Activated CD4-positive, alpha-beta T cell treated with anti-CD3 and anti-CD28 coated beads, Interleukin-2, amount 10 ng/mL, durations not matched to agents 7 days and 5 days (primary cell): Measurements from ENCODE around the gene RAB11FIP4. TPM values are rescaled to one million over a fixed set of nuclear protein-coding genes. Genes with fewer than 3 reads are reported as not detected.

Source experiments
- CTCF ChIA-PET: fragments of 350-600 bp; sonication (Branson Sonifier 250); formaldehyde crosslinking; loops from one replicate; lab custom pipeline; 2021; ENCODE audit warnings: antibody characterized with exemption; lab: Charles Lee
- POLR2A ChIA-PET: fragments of 350-600 bp; sonication (Branson Sonifier 250); formaldehyde crosslinking; loops from one replicate; lab custom pipeline; 2021; ENCODE audit warnings: antibody characterized with exemption; lab: Charles Lee
- DNase-seq: peaks from one replicate; pipeline ENCODE4 v3.0.0-alpha.2; 2020
- H3K27ac Mint-ChIP-seq: one replicate; pipeline ENCODE4 v1.8.0; 2021; ENCODE audit warnings: mild to moderate bottlenecking, moderate library complexity, mixed read lengths
- H3K27me3 Mint-ChIP-seq: one replicate; pipeline ENCODE4 v1.8.0; 2021; ENCODE audit warnings: mixed read lengths
- H3K36me3 Mint-ChIP-seq: one replicate; pipeline ENCODE4 v1.8.0; 2021; ENCODE audit warnings: low read depth, mixed read lengths
- H3K4me1 Mint-ChIP-seq: one replicate; pipeline ENCODE4 v1.8.0; 2021; ENCODE audit warnings: mixed read lengths
- H3K4me3 Mint-ChIP-seq: one replicate; pipeline ENCODE4 v1.8.0; 2021; ENCODE audit warnings: mild to moderate bottlenecking, moderate library complexity, mixed read lengths
- H3K9me3 Mint-ChIP-seq: one replicate; pipeline ENCODE4 v1.8.0; 2021; ENCODE audit warnings: mixed read lengths
- total RNA-seq, 2 experiments: library from RNA; stranded (reverse); gene quantifications; one replicate each; pipeline ENCODE4 v1.2.3, GENCODE V29; 2021

Gene RAB11FIP4
- total RNA-seq, 2 experiments from 2014 or later: 34.4 to 35.5 TPM

DNA sequence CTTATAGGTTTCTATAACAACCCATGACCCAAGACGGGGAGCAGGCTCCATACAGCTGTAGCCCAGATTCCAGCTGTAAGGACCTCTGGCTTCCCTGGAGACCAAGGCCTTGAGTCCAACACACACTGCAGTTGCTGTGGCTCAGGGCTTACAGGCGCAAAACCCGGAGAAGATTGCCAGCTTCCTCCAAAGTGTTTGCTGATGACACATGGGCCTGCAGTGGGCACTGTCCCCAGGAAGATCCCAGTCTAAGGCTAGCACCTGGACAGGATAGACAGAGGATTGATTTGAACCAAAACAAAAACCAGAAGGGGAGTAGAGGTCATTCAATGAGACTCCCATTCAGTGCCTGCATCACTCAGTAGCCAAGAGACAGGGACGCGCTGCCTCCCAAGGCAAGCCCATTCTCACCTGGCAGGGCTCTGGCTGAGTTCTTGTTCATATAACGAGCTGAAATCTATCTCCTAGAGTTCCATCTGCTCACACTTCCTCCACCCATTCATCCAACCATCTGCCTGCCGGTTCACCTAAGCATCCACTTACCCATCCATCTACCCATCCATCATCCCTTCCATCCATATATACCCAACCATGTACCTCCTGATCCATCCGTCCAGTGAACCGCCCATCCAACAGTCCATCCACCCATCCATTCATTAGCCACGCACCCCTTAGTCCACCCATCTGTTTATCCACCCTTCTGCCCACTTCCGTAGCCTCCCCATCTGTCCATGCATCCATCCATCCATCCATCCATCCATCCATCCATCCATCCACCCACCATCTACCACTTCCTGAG, 10.2 kb downstream of the RAB11FIP4 start:
- CTCF ChIA-PET: interaction anchor here (0.9 to 1.1 kb wide), 2 partner anchors 9 to 12 kb away, joined by 3 read pairs; no protein-coding TSS in a partner anchor

DNA sequence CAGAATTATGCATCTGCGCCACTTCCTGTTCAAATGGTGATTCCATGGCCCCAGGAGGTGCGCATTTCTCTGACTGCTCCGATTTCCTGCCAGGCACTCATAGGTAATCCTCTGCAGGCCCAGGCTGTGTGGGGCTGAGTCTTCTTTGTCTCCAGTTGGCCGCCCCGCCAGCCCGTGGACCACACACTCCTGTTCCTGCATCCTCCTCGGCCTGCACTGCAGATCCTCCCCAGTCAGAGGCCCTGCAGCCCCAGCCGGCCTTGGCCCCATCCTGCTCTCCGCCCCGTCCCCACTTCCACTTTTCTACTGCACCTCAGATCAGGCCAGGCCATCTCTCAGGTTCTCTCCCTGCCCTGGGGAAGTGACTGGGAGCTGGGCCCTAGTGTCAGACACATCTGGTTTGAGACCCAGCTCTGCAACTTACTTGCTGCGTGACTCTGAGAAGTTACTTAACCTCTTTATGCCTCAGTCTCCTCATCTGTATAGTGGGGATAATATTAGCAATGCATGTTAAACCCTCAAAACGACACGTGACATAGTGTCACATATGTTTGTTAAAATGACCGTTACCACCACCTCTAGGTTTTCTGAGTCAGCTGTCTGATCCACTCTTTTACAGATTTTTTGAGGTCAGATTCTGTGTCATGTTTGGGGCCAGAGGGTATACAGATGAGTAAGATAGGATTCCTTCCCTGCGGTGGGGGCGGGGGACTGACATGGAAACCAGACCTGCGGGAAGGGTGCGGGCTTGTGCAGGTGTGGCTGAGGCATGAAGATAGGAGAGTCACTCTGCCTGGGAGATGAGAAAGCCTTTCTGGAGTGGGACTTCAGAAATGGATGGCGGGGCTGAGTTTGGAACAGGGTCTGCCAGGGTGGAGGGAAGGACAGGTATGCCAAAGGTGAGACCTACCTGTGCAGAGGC, 12.8 kb downstream of the RAB11FIP4 start:
- POLR2A ChIA-PET: no interaction called here
- Mint-ChIP-seq H3K27ac (no peak overlapping the region), H3K4me3 (no peak overlapping the region), H3K27me3 (peaks cover 4% of the 10 kb centered on the region), H3K36me3 (no peaks in the 10 kb centered on the region), H3K4me1 (no peaks in the 10 kb centered on the region), H3K9me3 (no peaks in the 10 kb centered on the region)
- DNase-seq: no peak
- CTCF ChIA-PET: no interaction called here

More for the DNA sequence above, 10.2 kb downstream of the RAB11FIP4 start:
- Mint-ChIP-seq H3K36me3 (no peaks in the 10 kb centered on the region), H3K27me3 (no peaks in the 10 kb centered on the region), H3K9me3 (no peaks in the 10 kb centered on the region), H3K4me1 (no peaks in the 10 kb centered on the region), H3K4me3 (no peak overlapping the region), H3K27ac (no peak overlapping the region)
- DNase-seq: no peak
- POLR2A ChIA-PET: no interaction called here

- DNase-seq: no peak
- CTCF ChIA-PET: interaction anchor here (0.6 to 0.9 kb wide), 3 partner anchors 11 to 177 kb away, joined by 3 to 4 read pairs (median 3); partner anchors contain the start of gene RAB11FIP4
- POLR2A ChIA-PET: no interaction called here
- Mint-ChIP-seq H3K36me3 (no peaks in the 10 kb centered on the region), H3K4me1 (no peaks in the 10 kb centered on the region), H3K27me3 (peaks cover 4% of the 10 kb centered on the region), H3K4me3 (no peak overlapping the region), H3K27ac (no peak overlapping the region), H3K9me3 (no peaks in the 10 kb centered on the region)
These were observed 14.5 kb downstream of the RAB11FIP4 start for GRCh38 chr17:31405890-31406371.

GRCh38 chr17:31408586-31408985, 17.1 kb downstream of the RAB11FIP4 start:
- Mint-ChIP-seq H3K9me3 (no peaks in the 10 kb centered on the region), H3K36me3 (no peaks in the 10 kb centered on the region), H3K4me3 (no peak overlapping the region), H3K27me3 (peaks cover 4% of the 10 kb centered on the region), H3K27ac (no peak overlapping the region), H3K4me1 (no peaks in the 10 kb centered on the region)
- no peak for DNase-seq
- CTCF ChIA-PET: no interaction called here
- POLR2A ChIA-PET: no interaction called here

- DNase-seq: no peak
- CTCF ChIA-PET: interaction anchor here (0.5 to 1.0 kb wide), 2 partner anchors 25 to 443 kb away, joined by 3 read pairs; no protein-coding TSS in a partner anchor
- POLR2A ChIA-PET: no interaction called here
- Mint-ChIP-seq H3K4me1 (no peaks in the 10 kb centered on the region), H3K27me3 (peaks cover 4% of the 10 kb centered on the region), H3K9me3 (no peaks in the 10 kb centered on the region), H3K36me3 (no peaks in the 10 kb centered on the region), H3K27ac (no peak overlapping the region), H3K4me3 (no peak overlapping the region)
These were observed 20.3 kb downstream of the RAB11FIP4 start for GRCh38 chr17:31411707-31412285.

- H3K4me3 Mint-ChIP-seq: no peak overlapping the region
- POLR2A ChIA-PET: no interaction called here
- no peak for DNase-seq
- CTCF ChIA-PET: interaction anchor here (1.0 kb wide), 1 partner anchor 25 kb away, joined by 3 read pairs; no protein-coding TSS in a partner anchor
- H3K27me3 Mint-ChIP-seq: peaks cover under 1% of the 10 kb centered on the region
- H3K36me3 Mint-ChIP-seq: no peaks in the 10 kb centered on the region
- no peak overlapping the region for H3K27ac Mint-ChIP-seq
- H3K9me3 Mint-ChIP-seq: no peaks in the 10 kb centered on the region
- no peaks in the 10 kb centered on the region for H3K4me1 Mint-ChIP-seq
These were observed 21.0 kb downstream of the RAB11FIP4 start for GRCh38 chr17:31412511-31412910.

GRCh38 chr17:31413081-31413799, 21.8 kb downstream of the RAB11FIP4 start:
- H3K9me3 Mint-ChIP-seq: no peaks in the 10 kb centered on the region
- CTCF ChIA-PET: interaction anchor here (0.6 to 1.0 kb wide), 2 partner anchors 24 to 49 kb away, joined by 3 read pairs; no protein-coding TSS in a partner anchor
- POLR2A ChIA-PET: no interaction called here

GRCh38 chr17:31413874-31414549, 22.5 kb downstream of the RAB11FIP4 start:
- Mint-ChIP-seq H3K9me3 (no peaks in the 10 kb centered on the region), H3K27me3 (no peaks in the 10 kb centered on the region), H3K4me1 (no peaks in the 10 kb centered on the region), H3K27ac (no peak overlapping the region), H3K36me3 (no peaks in the 10 kb centered on the region), H3K4me3 (no peak overlapping the region)
- no peak for DNase-seq
- CTCF ChIA-PET: interaction anchor here (0.6 to 0.7 kb wide), 2 partner anchors 14 to 48 kb away, joined by 3 read pairs; no protein-coding TSS in a partner anchor
- POLR2A ChIA-PET: no interaction called here

More at GRCh38 chr17:31413081-31413799, 21.8 kb downstream of the RAB11FIP4 start:
- no peaks in the 10 kb centered on the region for H3K36me3 Mint-ChIP-seq
- H3K4me1 Mint-ChIP-seq: no peaks in the 10 kb centered on the region
- H3K4me3 Mint-ChIP-seq: no peak overlapping the region
- H3K27ac Mint-ChIP-seq: no peak overlapping the region
- H3K27me3 Mint-ChIP-seq: no peaks in the 10 kb centered on the region
- no peak for DNase-seq

DNA sequence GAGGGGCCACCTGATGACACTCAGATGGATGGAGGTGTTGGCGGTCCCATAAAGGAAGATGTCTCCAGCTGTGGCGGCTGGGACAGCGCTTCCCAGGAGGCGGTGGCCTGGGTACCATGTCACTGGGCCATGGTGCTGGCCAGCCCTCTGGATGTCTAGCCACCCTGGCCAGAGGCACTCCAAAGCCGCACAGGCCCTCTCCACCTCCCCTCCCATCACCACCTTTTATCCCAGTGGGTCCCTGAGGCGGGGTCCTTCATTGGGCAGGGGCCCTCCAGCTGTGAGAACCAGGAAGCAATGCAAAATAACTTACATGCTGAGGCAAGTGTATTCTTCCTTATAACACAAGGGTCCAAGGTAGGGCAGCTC, 23.1 kb downstream of the RAB11FIP4 start:
- Mint-ChIP-seq H3K4me1 (no peaks in the 10 kb centered on the region), H3K27ac (no peak overlapping the region), H3K9me3 (no peaks in the 10 kb centered on the region), H3K4me3 (no peak overlapping the region), H3K27me3 (no peaks in the 10 kb centered on the region), H3K36me3 (no peaks in the 10 kb centered on the region)
- CTCF ChIA-PET: interaction anchor here (0.7 kb wide), 1 partner anchor 13 kb away, joined by 3 read pairs; no protein-coding TSS in a partner anchor
- POLR2A ChIA-PET: no interaction called here
- no peak for DNase-seq

DNA sequence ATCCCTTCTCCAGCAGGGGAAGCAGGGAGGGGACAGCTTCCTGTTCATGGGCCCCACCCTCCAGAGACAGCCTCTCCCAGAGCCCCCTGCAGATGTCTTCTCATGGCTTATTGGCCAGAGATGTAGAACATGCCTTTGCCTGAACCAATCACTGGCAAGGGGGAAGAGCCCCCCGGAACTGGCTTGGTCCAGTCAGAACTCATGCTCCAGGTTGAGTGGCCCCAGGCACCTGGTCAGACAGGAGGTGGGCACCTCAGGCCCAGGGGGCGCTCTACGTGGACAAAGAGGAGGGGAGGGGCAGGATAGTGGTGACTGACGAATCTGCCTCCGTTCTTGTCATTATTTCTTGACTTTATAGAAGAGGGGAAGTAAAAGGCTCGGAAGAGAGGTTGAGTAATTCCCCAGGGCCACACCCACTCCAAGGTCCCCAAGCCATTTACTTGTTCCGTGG, 23.6 kb downstream of the RAB11FIP4 start:
- H3K27ac Mint-ChIP-seq: no peak overlapping the region
- ChIA-PET CTCF (interaction anchor here (0.7 kb wide), 1 partner anchor 13 kb away, joined by 3 read pairs; no protein-coding TSS in a partner anchor), POLR2A (no interaction called here)
- no peak for DNase-seq
- H3K9me3 Mint-ChIP-seq: no peaks in the 10 kb centered on the region
- H3K4me3 Mint-ChIP-seq: no peak overlapping the region
- no peaks in the 10 kb centered on the region for H3K4me1 Mint-ChIP-seq
- H3K36me3 Mint-ChIP-seq: no peaks in the 10 kb centered on the region
- H3K27me3 Mint-ChIP-seq: no peaks in the 10 kb centered on the region

DNA sequence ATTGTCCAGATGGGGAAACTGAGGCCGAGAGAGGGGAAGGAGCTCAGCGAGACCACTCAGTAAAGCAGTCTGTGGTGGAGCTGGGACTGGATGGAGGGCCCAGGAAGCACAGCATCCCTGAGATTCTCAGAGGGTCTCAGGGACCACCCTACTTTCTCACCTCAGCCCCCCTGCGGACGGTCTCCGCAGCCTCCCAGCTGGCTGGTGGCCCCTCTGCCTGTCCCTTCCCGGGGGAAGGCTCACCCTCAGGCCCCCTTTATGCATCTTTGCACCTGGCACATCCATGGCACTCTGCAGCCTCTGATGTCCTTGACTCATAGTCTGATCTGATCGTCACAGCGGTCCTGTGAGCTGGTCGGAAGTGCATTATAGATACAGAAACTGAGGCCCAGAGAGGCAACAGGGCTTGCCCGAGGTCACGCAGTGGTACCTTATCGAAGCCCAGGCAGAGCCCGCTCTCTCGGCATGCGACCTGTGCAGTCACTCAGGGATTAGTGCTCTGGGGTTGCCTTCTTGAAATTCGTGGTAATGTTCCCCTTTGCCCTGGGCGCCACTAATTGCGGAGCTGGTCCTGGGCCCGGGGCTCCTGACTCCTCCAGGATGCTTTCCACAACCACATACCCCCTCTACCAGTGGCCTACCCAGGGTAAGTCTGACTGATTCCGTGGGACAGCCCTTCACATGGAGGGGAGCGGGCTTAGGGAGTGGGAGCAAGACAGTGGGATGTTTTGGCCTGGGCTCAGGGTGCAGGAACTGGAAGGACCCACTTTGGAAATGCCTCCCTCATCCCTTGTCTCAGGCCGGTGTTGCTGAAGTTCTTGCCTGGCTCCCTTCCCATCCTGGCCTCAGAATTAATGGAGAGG, 24.4 kb downstream of the RAB11FIP4 start:
- H3K4me3 Mint-ChIP-seq: no peak overlapping the region
- CTCF ChIA-PET: no interaction called here
- POLR2A ChIA-PET: no interaction called here
- H3K4me1 Mint-ChIP-seq: no peaks in the 10 kb centered on the region
- H3K27ac Mint-ChIP-seq: no peak overlapping the region
- no peaks in the 10 kb centered on the region for H3K27me3 Mint-ChIP-seq
- no peaks in the 10 kb centered on the region for H3K9me3 Mint-ChIP-seq
- DNase-seq: no peak
- no peaks in the 10 kb centered on the region for H3K36me3 Mint-ChIP-seq
